Loucy (cell line): Measurements from ENCODE around the gene IGFBPL1.
"Not testable (repeated sequence)": the region's sequence is repeated elsewhere in the genome, so short reads cannot be mapped to it uniquely, and the experiment has no call there.

ENCODE experiments used
- H2AFZ ChIP-seq: fragments of 200-600 bp; sonication (generic); 2 replicates; pipeline ENCODE4 v1.6.0; 2016; ENCODE audit warnings: antibody characterized with exemption, mild to moderate bottlenecking, low read length, moderate library complexity
- H3F3A ChIP-seq: fragments of 200-600 bp; 2 replicates; pipeline ENCODE4 v1.6.0; 2016; ENCODE audit warnings: antibody characterized with exemption, low read depth, mild to moderate bottlenecking
- H3K27me3 ChIP-seq: fragments of 200-600 bp; sonication (generic); 2 replicates; pipeline ENCODE4 v1.6.1; 2014; ENCODE audit warnings: low read length, mild to moderate bottlenecking; ENCODE audit not compliant: insufficient read depth, poor library complexity, severe bottlenecking
- H3K36me3 ChIP-seq: fragments of 200-600 bp; sonication (generic); 2 replicates; pipeline ENCODE4 v1.6.1; 2016; ENCODE audit warnings: low read length; ENCODE audit not compliant: insufficient read depth
- H3K4me1 ChIP-seq: fragments of 200-600 bp; sonication (generic); 2 replicates; pipeline ENCODE4 v1.5.1; 2014; ENCODE audit warnings: low read length, mild to moderate bottlenecking; ENCODE audit not compliant: insufficient read depth, poor library complexity, severe bottlenecking
- H3K4me2 ChIP-seq: fragments of 200-600 bp; sonication (generic); 2 replicates; pipeline ENCODE4 v1.6.0; 2014; ENCODE audit warnings: antibody characterized with exemption, low read length, low read depth, mild to moderate bottlenecking; ENCODE audit not compliant: poor library complexity, severe bottlenecking
- H3K4me3 ChIP-seq: fragments of 200-600 bp; sonication (generic); 2 replicates; pipeline ENCODE4 v1.5.1; 2014; ENCODE audit warnings: low read length, mild to moderate bottlenecking, mixed read lengths; ENCODE audit not compliant: poor library complexity, severe bottlenecking
- H3K79me2 ChIP-seq: fragments of 200-600 bp; sonication (generic); 2 replicates; pipeline ENCODE4 v1.6.1; 2014; ENCODE audit warnings: low read length; ENCODE audit not compliant: insufficient read depth
- H3K9ac ChIP-seq: fragments of 200-600 bp; sonication (generic); 2 replicates; pipeline ENCODE4 v1.6.0; 2014; ENCODE audit warnings: mild to moderate bottlenecking, low read depth, low read length, moderate library complexity; ENCODE audit not compliant: poor library complexity, severe bottlenecking
- H3K9me2 ChIP-seq: fragments of 200-600 bp; sonication (generic); replicated peaks from 2 replicates; pipeline ENCODE4 v1.6.1; 2016; ENCODE audit warnings: low read depth, low read length, mixed read lengths
- H3K9me3 ChIP-seq: fragments of 200-600 bp; sonication (generic); 2 replicates; pipeline ENCODE4 v1.6.1; 2014; ENCODE audit warnings: mild to moderate bottlenecking, antibody characterized with exemption, low read length, low read depth; ENCODE audit not compliant: insufficient read depth
- H4K20me1 ChIP-seq: fragments of 200-600 bp; sonication (generic); 2 replicates; pipeline ENCODE4 v1.6.0; 2014; ENCODE audit warnings: antibody characterized with exemption, low read length, mild to moderate bottlenecking; ENCODE audit not compliant: insufficient read depth, poor library complexity, severe bottlenecking
- EZH2phosphoT487 ChIP-seq: fragments of 200-600 bp; IDR thresholded peaks from 2 replicates; pipeline ENCODE4 v1.6.1; 2018; ENCODE audit warnings: antibody characterized with exemption, mild to moderate bottlenecking, moderate library complexity, borderline replicate concordance
- TF ChIP-seq, protein P1 (sequence below): fragments of 200-600 bp; sonication (generic); conservative IDR thresholded peaks from 2 replicates; pipeline ENCODE4 v1.5.1; 2014; ENCODE audit warnings: mild to moderate bottlenecking, antibody characterized with exemption, low read length

The IGFBPL1 gene

DNA sequence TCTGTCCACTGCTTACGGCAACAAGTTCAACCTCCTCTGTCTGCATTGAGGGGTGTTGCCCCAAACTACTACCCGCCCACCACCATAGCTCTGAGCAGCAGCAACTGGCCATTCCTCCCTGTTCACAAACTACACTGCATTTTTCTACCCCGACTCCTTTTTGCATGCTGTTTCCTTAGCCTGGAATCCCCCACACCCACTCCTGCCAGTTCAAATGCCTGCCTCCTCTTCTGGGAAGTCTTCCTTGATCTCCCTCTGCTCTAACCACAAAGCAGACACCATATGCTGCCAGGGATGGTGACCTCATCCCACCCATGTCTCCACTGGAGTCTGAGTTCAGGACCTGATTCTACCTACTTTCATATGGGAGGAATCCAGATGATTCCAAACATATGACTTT is 18.5 kb downstream of the IGFBPL1 start:
- H2AFZ ChIP-seq, result no peak overlapping the region
- no peak overlapping the region for H3K9ac ChIP-seq
- H3K9me3 ChIP-seq, result no peaks in the 10 kb centered on the region
- no peak overlapping the region for H3K4me3 ChIP-seq
- no peak overlapping the region for H3K4me2 ChIP-seq
- H3K79me2 ChIP-seq, result no peaks in the 10 kb centered on the region
- no peaks in the 10 kb centered on the region for H3K4me1 ChIP-seq
- TF ChIP-seq, protein P1, sequence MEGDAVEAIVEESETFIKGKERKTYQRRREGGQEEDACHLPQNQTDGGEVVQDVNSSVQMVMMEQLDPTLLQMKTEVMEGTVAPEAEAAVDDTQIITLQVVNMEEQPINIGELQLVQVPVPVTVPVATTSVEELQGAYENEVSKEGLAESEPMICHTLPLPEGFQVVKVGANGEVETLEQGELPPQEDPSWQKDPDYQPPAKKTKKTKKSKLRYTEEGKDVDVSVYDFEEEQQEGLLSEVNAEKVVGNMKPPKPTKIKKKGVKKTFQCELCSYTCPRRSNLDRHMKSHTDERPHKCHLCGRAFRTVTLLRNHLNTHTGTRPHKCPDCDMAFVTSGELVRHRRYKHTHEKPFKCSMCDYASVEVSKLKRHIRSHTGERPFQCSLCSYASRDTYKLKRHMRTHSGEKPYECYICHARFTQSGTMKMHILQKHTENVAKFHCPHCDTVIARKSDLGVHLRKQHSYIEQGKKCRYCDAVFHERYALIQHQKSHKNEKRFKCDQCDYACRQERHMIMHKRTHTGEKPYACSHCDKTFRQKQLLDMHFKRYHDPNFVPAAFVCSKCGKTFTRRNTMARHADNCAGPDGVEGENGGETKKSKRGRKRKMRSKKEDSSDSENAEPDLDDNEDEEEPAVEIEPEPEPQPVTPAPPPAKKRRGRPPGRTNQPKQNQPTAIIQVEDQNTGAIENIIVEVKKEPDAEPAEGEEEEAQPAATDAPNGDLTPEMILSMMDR, result no peak
- no peak for TF ChIP-seq EZH2phosphoT487
- H4K20me1 ChIP-seq, result no peaks in the 10 kb centered on the region
- no peaks in the 10 kb centered on the region for H3K9me2 ChIP-seq
- no peaks in the 10 kb centered on the region for H3K36me3 ChIP-seq
- no peaks in the 10 kb centered on the region for H3K27me3 ChIP-seq
- H3F3A ChIP-seq, result no peaks in the 10 kb centered on the region

DNA sequence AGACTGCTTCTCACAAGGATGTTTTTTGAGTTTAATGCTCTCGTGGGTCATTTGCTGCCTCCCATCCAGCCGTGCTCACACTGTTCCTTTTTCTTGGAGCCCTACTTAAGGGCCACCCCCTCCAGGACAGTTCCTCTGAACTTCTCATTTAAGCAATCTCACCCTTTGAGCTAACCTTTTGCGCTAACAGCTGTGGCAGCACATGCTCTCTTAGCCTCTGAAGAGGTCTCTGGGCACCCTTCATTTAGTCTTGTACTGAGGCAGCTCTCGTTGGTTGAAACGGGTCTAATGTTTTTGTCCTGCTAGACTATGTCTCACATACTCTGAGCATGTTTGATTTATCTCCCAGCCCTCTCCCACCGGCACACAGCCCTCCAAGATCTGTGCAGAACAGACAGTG is 19.9 kb downstream of the IGFBPL1 start:
- Histone ChIP-seq H3K36me3 (no peaks in the 10 kb centered on the region), H3K4me2 (no peak overlapping the region), H4K20me1 (no peaks in the 10 kb centered on the region), H3K9me2 (no peaks in the 10 kb centered on the region), H3K9ac (no peak overlapping the region), H3K27me3 (no peaks in the 10 kb centered on the region), H3F3A (no peaks in the 10 kb centered on the region), H3K9me3 (no peaks in the 10 kb centered on the region), H2AFZ (no peak overlapping the region), H3K4me1 (no peaks in the 10 kb centered on the region), H3K4me3 (no peak overlapping the region), H3K79me2 (no peaks in the 10 kb centered on the region)
- TF ChIP-seq, protein P1, result no peak
- TF ChIP-seq EZH2phosphoT487, result no peak

DNA sequence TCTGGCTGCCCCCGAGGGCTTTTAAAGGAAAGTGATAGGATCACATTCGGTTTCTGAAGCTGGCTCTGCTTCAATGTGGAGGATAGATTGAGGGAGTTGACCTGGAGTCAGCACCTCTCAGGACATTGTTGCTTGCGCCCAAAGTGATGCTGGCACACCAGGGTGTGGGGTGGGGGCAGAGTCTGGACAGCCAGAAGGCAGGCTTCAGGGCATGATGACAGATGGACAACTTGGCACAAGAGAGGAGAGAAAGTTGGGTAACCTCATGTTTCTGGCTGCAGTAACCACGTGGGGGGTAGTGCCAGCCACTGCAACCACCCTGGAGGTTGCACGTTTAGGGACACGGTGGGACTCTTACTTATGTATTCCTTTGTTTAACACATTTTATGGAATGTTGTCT is 22.3 kb downstream of the IGFBPL1 start:
- Histone ChIP-seq H3K4me3 (no peak overlapping the region), H3K9ac (no peak overlapping the region), H3F3A (no peaks in the 10 kb centered on the region), H3K27me3 (no peaks in the 10 kb centered on the region), H3K4me1 (no peaks in the 10 kb centered on the region), H3K36me3 (peaks cover 8% of the 10 kb centered on the region; the same call in 1 of the 2 replicates), H3K9me2 (no peaks in the 10 kb centered on the region), H2AFZ (no peak overlapping the region), H3K79me2 (no peaks in the 10 kb centered on the region), H4K20me1 (no peaks in the 10 kb centered on the region), H3K9me3 (no peaks in the 10 kb centered on the region), H3K4me2 (no peak overlapping the region)
- TF ChIP-seq, protein P1, result no peak
- TF ChIP-seq EZH2phosphoT487, result no peak

DNA sequence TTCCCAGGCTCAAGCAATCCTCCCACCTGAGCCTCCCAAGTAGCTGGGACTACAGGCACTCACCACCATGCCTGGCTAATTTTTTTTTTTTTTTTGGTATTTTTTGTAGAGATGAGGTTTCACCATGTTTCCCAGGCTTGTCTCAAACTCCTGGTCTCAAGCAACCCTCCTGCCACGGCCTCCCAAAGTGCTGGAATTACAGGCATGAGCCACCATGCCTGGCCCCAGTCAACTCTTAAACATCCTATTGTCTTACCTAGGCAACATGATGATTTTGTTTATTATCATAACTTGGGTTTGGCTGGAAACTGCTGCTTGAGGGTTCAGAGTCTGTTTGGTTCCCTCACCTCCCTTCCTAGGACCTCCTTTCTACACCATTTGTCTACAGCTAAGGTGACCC is 25.1 kb downstream of the IGFBPL1 start:
- not testable (repeated sequence) for H3K4me3 ChIP-seq, H3K4me1 ChIP-seq, H4K20me1 ChIP-seq, H2AFZ ChIP-seq, H3K9me2 ChIP-seq, H3K27me3 ChIP-seq, H3K4me2 ChIP-seq, H3F3A ChIP-seq, H3K9me3 ChIP-seq, H3K9ac ChIP-seq
- peaks cover 19% of the 10 kb centered on the region; the same call in 1 of the 2 replicates for H3K36me3 ChIP-seq
- peaks cover 13% of the 10 kb centered on the region for H3K79me2 ChIP-seq
